ENCODE results near the gene PTGDS.

DNA sequence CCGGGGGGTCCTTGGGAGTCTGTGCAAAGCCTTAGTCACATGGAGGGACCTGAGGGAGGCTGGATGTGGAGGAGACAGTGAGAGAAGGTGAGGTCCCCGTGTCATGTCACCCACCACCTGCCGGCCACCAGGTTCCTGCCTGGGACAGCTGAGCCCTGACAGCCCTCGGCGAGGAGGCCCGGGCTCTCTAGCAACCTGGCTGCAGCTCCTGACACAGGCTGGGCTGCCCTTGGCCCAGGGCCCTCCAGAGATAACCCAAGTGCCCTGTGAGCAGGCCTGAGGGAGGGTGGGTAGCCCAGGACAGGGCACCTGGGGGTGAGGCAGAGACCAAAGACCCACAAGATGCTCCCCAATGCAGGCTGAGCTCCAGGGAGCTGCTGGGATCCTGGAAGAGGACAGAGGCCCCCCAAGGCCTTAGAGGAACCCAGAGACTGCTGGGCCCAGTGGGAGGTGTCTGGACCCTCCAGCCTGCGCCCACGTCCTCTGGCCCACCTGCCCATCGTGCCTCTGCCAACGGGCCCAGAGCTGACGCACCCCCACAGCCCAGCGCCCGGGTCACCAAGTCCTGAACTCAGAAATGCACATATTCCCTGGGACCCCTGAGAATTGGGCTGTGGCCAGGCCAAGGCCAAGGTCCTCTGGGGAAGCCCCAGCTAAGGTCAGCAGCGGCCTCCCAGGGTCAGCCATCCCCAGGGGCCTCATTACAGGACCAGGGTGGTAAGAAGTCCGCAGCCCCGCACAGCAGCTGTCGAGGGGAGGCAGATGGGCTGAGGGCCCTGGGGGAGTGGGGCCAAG lies 8.8 kb upstream of the PTGDS start:
- TF ChIP-seq EZH2 (IDR thresholded peaks at IDR 0.05; ENCODE audit: insufficient read depth, poor library complexity, severe bottlenecking) (no peak), EZH2phosphoT487 (IDR thresholded peaks at IDR 0.05; ENCODE audit: insufficient read depth, low read depth) (no peak)
